NCI-H2196 (cell line): ENCODE measurements around the gene ESPNL.
"Not testable (repeated sequence)": the region's sequence is repeated elsewhere in the genome, so short reads cannot be mapped to it uniquely, and the experiment has no call there.

Experiments used
- DNase-seq: peaks from one replicate; lab custom pipeline; 2025; ENCODE audit not compliant: unreplicated experiment; lab: John Stamatoyannopoulos, UW

The ESPNL gene, protein sequence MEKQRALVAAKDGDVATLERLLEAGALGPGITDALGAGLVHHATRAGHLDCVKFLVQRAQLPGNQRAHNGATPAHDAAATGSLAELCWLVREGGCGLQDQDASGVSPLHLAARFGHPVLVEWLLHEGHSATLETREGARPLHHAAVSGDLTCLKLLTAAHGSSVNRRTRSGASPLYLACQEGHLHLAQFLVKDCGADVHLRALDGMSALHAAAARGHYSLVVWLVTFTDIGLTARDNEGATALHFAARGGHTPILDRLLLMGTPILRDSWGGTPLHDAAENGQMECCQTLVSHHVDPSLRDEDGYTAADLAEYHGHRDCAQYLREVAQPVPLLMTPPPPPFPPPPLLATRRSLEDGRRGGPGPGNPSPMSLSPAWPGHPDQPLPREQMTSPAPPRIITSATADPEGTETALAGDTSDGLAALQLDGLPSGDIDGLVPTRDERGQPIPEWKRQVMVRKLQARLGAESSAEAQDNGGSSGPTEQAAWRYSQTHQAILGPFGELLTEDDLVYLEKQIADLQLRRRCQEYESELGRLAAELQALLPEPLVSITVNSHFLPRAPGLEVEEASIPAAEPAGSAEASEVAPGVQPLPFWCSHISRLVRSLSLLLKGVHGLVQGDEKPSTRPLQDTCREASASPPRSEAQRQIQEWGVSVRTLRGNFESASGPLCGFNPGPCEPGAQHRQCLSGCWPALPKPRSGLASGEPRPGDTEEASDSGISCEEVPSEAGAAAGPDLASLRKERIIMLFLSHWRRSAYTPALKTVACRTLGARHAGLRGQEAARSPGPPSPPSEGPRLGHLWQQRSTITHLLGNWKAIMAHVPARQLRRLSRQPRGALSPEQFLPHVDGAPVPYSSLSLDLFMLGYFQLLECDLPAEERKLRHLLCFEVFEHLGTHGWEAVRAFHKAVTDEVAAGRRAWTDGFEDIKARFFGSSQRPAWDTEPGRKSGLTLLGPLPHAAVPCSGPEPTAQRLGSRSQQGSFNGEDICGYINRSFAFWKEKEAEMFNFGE

DNA sequence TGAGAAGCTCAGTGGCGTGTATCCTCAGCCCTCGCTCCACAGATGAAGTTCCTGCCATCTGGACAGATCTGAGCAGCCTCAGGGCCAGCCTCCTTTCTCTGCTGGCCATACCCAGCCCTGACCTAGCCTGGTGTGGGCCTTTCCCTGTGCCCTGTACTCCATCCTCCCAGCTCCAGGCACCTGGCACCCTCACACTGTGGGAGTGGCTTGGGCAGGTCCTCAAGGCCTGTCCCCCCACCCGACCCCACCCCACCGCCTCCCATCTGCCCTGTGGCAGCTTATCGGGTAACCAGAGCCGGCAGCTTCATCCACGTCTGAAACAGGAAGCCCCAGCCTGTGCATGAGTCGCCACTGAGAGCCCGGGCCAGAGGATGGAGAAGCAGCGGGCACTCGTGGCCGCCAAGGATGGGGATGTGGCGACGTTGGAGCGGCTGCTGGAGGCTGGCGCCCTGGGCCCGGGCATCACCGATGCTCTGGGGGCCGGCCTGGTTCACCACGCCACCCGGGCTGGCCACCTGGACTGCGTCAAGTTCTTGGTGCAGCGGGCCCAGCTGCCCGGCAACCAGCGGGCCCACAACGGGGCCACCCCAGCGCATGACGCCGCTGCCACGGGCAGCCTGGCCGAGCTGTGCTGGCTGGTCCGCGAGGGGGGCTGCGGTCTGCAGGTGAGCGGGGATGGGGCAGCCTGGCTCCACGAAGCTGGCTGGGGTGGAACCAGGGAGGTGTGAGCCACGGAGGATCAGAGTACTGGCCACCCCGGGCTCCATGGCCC lies at the start of gene ESPNL:
Gene ESPNL, plus strand, starts transcription at position 292 of the 772 bp plus-strand sequence. Its CDS starts 80 bp downstream, at position 372.
- no peak for DNase-seq

DNA sequence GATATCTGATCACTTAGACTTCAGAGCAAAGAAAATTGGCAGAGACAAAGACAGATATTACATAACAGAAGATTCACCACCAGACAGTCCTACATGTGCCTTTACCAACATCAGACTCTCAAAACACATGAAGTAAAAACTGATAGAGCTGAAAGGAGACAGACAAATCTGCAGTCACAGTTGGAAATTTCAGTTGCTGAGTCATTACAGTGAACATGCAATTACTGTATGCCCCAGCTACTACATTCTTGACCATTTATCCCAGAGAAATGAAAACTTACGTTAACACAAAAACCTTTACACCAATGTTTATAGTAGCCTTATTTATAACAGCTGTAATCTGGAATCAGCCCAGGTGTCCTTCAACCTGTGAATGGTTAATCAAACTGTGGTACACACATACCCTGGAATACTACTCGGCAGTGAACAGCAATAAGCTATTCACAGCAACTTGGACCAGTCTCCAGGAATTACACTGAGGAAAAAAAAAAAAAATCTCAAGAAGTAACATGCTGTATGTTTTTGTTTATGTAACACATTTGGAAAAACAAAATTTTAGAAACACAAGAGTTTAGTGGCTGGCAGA lies 46.9 kb upstream of the ESPNL start:
- no peak for DNase-seq

DNA sequence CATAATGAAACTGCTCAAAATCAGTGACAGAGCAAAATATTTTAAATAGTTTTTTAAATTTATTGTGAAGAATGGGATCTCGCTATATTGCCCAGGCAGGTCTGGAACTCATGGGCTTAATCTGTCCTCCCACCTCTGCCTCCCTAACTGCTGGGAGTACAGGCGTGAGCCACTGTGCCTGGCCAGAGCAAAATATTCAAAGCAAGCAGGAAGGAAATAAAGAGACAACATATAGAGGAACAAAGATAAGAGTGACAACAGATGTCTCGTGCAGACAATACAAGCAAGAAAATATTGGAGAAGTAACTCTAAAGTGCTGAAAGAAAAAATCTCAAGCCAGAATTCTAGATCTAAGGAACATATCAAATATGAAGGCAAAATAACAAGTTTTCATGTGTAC lies 44.3 kb upstream of the ESPNL start:
- no peak for DNase-seq

DNA sequence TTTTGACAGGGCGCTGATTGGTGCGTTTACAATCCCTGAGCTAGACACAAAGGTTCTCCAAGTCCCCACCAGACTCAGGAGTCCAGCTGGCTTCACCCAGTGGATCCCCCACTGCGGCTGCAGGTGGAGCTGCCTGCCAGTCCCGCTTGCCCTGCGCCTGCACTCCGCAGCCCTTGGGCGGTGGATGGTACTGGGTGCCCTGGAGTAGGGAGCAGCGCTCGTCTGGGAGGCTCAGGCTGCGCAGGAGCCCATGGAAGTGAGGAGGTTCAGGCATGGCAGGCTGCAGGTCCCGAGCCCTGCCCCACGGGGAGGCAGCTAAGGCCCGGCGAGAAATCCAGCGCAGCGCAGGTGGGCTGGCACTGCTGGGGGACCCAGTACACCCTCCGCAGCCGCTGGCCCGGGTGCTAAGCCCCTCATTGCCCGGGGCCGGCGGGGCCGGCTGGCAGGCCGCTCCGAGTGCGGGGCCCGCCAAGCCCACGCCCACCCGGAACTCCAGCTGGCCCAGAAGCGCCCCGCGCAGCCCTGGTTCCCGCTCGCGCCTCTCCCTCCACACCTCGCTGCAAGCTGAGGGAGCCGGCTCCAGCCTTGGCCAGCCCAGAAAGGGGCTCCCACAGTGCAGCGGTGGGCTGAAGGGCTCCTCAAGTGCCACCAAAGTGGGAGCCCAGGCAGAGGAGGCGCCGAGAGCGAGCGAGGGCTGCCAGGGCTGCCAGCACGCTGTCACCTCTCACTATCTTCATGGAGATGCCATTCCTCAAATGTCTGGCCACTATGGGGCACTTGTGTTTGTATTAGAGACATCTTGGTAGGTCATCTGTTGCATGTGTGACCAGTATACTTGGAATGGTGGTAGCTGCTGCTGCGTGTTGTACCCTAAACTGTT lies 42.2 kb upstream of the ESPNL start:
- DNase-seq = not testable (repeated sequence)

DNA sequence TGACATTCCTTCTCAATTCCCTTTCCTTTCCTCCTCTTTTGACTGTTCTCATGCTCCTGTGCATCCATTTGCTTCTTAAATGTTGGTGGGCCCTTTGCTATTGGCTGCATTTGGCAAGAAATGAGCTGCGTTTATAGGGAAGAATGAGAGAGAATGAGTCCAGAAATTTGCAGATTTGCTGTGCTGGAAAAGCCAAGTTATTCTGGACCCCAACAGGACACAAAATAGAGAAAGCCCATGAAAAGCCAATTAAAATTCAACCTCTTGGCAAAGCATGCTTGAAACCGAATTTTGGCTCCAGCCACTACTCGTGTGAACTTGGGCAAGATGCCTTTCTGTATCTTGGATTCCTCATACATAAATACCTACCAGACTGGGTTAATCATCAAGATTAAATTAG lies 40.6 kb upstream of the ESPNL start:
- DNase-seq = no peak

DNA sequence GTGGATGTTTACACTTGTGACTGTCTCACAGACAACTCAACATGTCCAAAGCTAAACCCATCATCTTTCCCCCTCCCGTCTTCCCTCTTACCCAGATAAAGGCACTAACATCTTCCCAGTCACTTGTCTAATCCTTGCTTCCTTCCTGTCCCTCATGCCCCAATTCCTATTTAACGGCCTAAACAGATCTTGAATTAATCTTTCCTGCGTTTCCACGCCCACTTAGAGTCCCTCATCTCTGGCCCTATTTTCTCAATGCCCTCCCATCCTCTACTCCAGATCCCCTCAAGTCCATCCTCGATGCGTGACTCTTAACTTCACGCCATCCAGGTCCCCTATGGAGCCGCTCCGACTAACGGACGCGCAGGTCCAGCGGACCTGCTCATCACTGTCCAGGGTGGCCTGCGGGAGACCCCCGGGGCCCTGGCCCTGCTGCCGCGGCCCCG lies 40.0 kb upstream of the ESPNL start:
- DNase-seq = no peak

DNA sequence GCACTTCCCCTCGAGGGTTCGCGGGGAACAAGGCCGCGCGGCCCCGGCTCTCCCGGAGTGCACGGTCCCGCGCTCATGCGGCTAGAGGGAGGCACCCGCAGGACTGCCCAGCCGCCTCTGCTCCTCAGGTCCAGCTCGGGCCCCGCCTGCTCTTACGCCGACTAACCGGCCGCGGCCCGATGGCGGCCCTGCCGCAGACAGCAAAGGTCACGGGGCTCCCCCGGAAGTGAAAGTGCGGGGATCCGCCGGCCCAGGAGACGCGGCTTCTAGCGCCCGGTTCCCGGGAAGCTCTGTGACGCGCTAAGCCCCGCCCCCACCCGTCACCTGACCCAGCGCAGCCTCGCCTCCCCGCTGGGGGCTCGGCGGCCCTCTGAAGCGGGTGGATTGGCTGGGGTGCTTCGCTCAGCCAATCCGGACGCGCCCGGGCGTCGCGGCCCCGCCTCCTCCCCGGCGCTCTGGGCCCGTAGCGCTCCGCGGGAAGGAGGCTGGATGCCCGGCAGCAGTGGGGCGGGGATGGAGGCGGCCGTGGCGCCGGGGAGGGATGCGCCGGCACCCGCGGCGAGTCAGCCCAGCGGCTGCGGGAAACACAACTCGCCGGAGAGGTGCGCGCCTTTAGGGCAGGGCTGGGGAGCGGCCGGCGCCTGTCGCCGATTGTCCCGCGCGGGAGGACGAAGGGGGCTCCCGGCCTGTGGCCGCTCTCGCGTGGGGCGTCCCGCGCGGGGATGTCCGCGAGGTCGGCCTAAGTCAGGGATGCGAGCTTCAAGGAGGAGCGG lies 39.4 kb upstream of the ESPNL start, which contains the start of gene SCLY:
Gene SCLY, plus strand, starts transcription at position 460 of the 773 bp plus-strand sequence. Its CDS starts 54 bp downstream, at position 514.
- DNase-seq = peak; percentile 97

DNA sequence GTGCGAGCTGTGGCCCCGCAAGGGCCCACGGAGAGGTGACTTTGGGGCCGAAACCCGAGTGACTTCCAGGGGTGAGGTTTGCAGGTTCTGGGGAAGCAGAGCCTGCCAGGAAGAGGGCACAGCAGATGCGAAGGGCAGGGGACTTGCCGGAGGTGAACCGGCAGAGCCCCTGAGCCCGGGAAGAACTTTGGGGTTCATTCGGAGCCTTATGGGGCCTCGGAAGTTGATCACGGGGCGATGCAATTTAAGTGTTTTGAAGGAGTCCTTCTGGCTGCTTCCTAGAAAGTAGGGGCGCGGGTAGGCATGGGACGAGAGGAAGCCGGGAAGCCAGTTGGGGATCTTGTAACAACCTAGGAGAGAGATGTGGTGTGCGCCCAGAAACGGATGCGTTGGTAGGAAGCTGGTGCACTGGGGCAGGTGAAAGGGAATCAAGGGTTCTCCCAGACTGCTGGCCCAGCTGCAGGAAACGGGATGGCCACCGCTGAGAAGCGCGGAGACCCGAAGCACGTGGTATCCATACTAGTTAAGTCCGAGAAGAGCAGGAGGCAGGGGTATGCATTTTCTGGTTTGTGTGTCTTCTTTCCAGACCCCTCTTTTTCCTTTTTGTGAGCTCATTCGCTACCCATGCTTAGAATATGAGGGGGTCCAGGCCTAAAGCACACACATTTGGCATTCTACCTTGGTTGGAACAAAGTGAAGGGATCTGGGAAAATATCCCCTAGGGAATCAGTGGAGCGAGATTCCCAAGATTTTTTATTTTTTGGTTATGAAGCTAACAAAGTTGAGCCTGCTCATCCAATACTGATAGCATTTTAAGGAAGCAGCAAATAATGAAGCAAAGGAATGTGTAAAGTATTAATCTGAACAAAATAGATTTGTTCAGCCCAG lies 38.6 kb upstream of the ESPNL start:
- DNase-seq = no peak

DNA sequence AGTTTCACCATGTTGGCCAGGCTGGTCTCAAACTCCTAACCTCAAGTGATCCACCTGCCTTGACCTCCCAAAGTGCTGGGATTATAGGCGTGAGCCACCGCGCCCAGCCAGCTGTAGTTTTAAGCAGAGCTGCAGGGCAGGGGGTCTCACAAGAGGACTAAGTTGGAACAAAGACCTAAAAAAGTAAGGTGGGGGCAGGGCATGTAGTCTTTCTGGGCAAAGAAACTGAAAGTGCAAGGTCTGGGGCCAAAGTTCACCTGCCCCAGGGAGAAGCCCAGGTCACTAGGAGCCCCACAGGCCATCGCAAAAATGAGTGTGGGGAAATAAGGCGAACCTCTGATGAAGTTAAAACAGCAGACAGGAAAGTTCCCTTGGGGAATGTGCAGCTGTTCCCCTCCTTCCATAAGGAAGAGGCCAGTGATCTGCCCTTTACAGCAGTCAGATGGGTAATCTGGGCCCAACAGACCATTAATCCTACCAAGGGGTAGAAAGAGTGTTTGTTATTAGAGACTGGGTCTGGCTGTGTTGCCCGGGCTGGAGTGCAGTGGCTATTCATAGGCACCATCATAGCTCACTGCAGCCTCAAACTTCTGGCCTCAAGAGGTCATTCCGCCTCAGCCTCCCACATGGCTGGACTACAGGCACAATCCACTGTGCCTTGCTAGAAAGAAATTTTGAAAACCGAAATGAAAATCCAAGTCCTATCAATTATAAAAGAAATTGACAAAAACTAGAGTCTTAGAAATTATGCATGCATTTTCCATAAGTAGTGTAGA lies 36.5 kb upstream of the ESPNL start:
- DNase-seq = no peak

DNA sequence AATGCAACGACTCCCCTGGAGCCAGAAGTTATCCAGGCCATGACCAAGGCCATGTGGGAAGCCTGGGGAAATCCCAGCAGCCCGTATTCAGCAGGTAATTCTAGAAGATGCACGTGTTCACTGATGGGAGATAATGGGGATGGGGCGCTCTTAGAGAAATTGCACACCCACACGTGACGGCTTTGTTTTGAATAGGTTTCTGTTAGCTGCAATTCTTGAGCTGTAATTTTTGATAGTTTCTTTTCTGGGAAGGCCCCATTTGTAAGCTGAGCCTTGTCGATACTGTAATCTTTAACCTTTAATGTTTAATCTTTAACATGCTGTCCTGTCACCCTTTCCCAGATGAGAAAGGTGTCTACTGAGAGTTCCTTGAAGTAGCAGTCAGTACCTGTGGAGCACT lies 35.8 kb upstream of the ESPNL start:
- DNase-seq = no peak

DNA sequence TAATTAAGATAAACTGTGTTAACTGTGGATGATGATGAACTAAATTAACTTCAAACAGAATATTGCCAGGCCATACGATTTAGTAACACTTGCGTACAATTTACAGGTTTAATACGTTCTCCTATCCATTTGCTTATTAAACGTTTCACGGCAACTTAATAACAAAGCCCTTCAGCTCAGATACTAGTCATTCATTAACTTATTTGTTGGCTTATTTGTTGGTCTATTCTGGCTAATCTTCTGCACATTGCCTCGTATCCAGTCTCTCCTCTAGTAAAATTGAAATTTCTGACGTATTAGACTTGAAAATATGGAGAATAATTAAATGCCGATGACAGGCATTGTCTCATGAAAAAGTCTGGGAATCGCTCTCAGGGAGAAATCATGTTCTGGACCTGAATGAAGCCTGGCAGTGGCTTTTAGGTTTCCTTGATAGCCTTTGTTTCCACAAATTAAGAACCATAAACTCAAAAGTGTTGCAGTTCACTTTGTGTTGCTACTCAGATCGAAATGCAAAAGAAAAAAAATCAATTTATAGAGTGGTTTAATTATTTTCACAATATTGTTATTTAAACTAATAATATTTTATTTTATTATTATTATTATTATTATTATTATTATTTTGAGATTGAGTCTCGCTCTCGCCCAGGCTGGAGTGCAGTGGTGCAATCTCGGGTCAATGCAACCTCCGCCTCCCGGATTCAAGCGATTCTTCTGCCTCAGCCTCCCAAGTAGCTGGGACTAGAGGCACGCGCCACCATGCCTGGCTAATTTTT lies 34.9 kb upstream of the ESPNL start:
- no peak for DNase-seq

DNA sequence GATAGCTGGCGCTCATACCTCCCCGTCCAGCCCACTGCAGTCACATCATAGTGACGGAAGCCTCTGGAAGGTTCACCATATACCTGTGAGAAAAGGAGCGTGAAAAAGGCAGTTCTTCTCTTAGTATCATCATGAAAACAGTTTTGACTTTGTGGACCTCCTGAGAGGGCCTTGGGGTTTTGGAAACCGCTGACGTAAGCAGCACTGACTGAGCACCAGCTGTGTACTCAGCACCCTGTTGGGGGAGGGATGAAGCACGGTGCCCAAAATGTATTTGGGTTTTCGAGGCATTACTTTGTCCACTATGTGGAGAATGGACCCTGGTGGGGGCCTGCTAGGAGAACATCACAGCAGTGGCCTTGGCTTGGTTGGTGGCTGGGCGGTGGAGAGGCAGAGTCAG lies 33.9 kb upstream of the ESPNL start:
- no peak for DNase-seq

DNA sequence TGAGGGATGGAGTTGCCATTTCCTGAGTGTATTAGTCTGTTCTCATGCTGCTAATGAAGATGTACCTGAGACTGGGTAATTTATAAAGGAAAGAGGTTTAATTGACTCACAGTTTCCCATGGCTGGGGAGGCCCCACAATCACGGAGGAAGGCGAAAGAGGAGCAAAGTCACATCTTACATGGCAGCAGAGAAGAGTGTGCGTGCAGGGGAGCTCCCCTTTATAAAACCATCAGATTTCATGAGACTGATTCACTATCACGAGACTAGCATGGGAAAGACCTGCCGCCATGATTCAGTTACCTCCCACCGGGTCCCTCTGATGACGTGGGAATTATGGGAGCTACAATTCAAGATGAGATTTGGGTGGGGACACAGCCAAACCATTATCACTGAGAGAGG lies 33.4 kb upstream of the ESPNL start:
- not testable (repeated sequence) for DNase-seq

DNA sequence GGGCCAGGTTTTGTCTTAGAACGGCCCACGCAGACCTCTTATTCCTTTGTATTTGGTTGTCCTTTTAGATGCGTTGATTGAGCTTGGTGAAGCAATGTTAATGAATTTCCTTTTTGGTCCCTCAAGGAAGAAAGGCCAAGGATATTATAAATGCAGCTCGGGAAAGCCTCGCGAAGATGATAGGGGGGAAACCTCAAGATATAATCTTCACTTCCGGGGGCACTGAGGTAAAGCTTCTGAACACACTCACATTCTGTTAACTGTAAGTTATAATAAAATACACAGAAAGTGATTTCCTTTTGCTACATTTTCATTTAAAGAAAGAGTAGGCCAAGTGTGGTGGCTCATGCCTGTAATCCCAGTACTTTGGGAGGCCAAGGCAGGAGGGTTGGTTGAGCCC lies 32.2 kb upstream of the ESPNL start:
- DNase-seq = no peak

DNA sequence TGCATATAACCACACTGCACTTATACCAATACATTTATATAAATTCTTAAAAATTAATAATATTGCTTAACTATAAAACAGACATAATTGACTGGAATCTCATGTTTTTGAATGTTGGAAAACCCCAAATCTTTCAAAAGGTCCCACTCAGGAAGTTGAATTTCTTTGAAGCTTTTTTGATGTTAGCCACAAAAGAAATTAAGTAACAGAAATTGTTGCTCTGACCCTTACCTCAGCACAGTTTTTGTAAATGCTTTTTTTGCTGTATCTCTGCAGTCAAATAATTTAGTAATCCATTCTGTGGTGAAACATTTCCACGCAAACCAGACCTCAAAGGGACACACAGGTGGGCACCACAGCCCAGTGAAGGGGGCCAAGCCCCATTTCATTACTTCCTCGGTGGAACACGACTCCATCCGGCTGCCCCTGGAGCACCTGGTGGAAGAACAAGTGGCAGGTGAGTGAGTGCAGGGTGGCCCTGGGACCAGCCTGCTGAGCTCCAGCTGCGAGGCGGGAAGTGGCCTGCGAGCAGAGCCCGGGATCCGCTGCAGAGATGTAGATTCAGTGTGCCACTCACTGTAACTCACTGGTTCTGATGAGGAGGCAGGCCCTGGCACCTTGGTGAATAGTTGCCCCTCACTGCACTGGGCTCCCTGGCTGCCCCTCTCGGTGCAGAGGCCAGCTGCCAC lies 31.0 kb upstream of the ESPNL start:
- no peak for DNase-seq

DNA sequence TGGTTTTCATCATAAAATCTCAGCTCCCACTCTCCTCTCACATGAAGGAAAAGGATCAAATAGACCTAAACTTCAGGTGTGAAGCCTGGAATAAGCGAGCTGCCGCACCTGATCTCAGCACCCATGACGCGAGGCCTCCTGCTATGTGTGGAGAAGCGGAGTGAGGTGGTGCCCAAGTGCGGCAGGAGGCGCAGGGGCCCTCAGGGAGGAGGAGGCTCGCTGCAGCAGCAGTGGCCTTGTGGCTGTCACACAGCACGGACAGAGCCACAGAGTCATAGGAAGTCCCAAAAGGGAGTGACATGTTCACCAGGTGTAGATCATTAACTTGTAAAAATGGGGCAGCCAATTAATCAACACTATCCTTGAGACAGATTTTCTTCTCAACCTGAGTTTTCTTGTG lies 30.3 kb upstream of the ESPNL start:
- no peak for DNase-seq
